Uterus (tissue), 4 donors: ENCODE measurements around the gene ATP7B. TPM values are rescaled to one million over a fixed set of nuclear protein-coding genes. Genes with fewer than 3 reads are reported as not detected.

Experiments
- DNase-seq, 2 donors: peaks; one replicate each; pipeline ENCODE4 v3.0.0-alpha.2; 2019 to 2020
- H3K27ac ChIP-seq, 2 donors: fragments of 200-600 bp; sonication (generic); 1 replicate in 1 of 2; 2 replicates in 1 of 2; pipeline ENCODE4 v1.5.1; 2016 to 2018
- H3K27me3 ChIP-seq, 2 donors: fragments of 200-600 bp; sonication (generic); one replicate each; pipeline ENCODE4 v1.5.1; 2018 to 2019; ENCODE audit warnings: control low read depth in 1 of 2
- H3K36me3 ChIP-seq, 2 donors: fragments of 200-600 bp; sonication (generic); one replicate each; pipeline ENCODE4 v1.5.1; 2019; ENCODE audit warnings: control low read depth in 1 of 2
- H3K4me1 ChIP-seq, 2 donors: fragments of 200-600 bp; sonication (generic); one replicate each; pipeline ENCODE4 v1.5.1; 2018 to 2019; ENCODE audit warnings: control low read depth in 1 of 2
- H3K4me3 ChIP-seq, 2 donors: fragments of 200-600 bp; sonication (generic); 1 replicate in 1 of 2; 2 replicates in 1 of 2; pipeline ENCODE4 v1.5.1; 2018 to 2019; ENCODE audit warnings: mild to moderate bottlenecking in 1 of 2
- H3K9me3 ChIP-seq, 2 donors: fragments of 200-600 bp; sonication (generic); one replicate each; pipeline ENCODE4 v1.5.1; 2019; ENCODE audit warnings: control low read depth in 1 of 2
- POLR2A ChIP-seq, 2 donors: fragments of 450-650 bp; IDR thresholded peaks; one replicate each; pipeline ENCODE4 v1.6.1; 2016; ENCODE audit warnings: antibody characterized with exemption in 2 of 2, mild to moderate bottlenecking in 1 of 2, moderate library complexity in 1 of 2
- intact Hi-C: fragments of 100-400 bp; cut with DNase I; formaldehyde crosslinking; loops from one replicate; pipeline ENCODE4 v1.15.1; 2023; ENCODE audit warnings: low total_unique reads
- total RNA-seq, 4 donors: library from RNA; depleted of rRNA in 3 of 4; stranded (reverse); fragments of >200 nt in 3 of 4; gene quantifications; one replicate each; pipeline versions ENCODE4 v1.1.0 to v1.2.4, GENCODE V29; 2014 to 2023
- TF ChIP-seq, protein P1 (sequence below), 4 experiments: fragments of 200-600 bp in 2 of 4; fragments of 450-650 bp in 2 of 4; sonication (generic) in 2 of 4; IDR thresholded peaks; one replicate each; pipeline ENCODE4 v1.5.1; 2016 to 2019; ENCODE audit warnings: antibody characterized with exemption in 4 of 4, mild to moderate bottlenecking in 2 of 4, moderate library complexity in 1 of 4
- donor health status: DM: yes; HTN: yes; CAD: no.

Gene ATP7B
- total RNA-seq, 4 donors from 2014 or later = 9.2 to 16.2 (median 9.9) TPM

GRCh38 chr13:52001120-52001731 is 10.0 kb downstream of the ATP7B start:
- Histone ChIP-seq H3K9me3 (no peaks in the 10 kb centered on the region), H3K4me3 (no peak overlapping the region), H3K27me3 (no peaks in the 10 kb centered on the region), H3K4me1 (no peaks in the 10 kb centered on the region), H3K27ac (no peak overlapping the region), H3K36me3 (no peaks in the 10 kb centered on the region)
- intact Hi-C loops = no loop called here
- DNase-seq = no peak
- no peak for TF ChIP-seq POLR2A (IDR thresholded peaks at IDR 0.05)
- TF ChIP-seq, protein P1, sequence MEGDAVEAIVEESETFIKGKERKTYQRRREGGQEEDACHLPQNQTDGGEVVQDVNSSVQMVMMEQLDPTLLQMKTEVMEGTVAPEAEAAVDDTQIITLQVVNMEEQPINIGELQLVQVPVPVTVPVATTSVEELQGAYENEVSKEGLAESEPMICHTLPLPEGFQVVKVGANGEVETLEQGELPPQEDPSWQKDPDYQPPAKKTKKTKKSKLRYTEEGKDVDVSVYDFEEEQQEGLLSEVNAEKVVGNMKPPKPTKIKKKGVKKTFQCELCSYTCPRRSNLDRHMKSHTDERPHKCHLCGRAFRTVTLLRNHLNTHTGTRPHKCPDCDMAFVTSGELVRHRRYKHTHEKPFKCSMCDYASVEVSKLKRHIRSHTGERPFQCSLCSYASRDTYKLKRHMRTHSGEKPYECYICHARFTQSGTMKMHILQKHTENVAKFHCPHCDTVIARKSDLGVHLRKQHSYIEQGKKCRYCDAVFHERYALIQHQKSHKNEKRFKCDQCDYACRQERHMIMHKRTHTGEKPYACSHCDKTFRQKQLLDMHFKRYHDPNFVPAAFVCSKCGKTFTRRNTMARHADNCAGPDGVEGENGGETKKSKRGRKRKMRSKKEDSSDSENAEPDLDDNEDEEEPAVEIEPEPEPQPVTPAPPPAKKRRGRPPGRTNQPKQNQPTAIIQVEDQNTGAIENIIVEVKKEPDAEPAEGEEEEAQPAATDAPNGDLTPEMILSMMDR (IDR thresholded peaks at IDR 0.05) = peak; percentile 48 to 68 (median 55)

DNA sequence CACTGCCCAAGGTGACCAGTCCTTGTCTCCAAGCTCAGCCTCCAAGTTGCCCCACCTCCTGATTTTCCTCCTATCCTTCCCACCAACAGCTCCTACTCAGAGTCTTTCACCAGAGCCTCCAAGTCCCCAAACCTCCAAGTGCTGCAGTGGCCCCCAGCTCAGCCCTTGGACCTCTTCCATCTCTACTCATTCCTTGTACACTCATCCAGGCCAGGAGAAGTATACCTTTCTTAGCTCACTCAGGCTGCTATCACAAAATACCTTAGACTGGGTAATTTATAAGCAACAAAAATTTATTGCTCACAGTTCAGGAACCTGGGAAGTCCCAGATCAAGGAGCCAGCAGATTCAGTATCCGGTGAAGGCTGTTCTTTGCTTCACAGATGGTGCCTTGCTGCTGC is 11.3 kb downstream of the ATP7B start:
- Histone ChIP-seq H3K4me1 (no peaks in the 10 kb centered on the region), H3K27me3 (no peaks in the 10 kb centered on the region), H3K9me3 (no peaks in the 10 kb centered on the region), H3K36me3 (no peaks in the 10 kb centered on the region), H3K4me3 (no peak overlapping the region), H3K27ac (no peak overlapping the region)
- TF ChIP-seq POLR2A (IDR thresholded peaks at IDR 0.05) = no peak
- TF ChIP-seq, protein P1 (IDR thresholded peaks at IDR 0.05) = no peak
- no peak for DNase-seq
- intact Hi-C loops = no loop called here

DNA sequence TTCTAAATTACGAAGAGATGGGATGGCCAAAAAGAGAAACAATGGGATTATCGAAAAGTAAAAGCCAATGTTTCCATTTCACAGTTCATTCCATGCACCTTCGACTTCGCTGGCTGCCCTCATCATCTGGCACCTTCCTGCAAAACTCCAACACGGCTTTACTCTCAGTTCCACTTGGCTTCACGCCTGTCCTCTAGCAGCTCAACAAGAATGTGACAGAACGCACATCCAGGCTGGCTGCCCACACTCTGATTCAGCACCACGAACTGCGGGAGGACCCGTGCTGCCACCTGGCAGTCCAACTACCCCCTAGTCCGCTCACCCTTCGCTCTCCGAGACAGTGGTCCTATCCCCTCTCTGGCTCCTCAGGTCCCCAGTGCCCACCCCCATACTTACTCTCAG is 11.7 kb downstream of the ATP7B start:
- Histone ChIP-seq H3K27ac (no peak overlapping the region), H3K36me3 (no peaks in the 10 kb centered on the region), H3K9me3 (no peaks in the 10 kb centered on the region), H3K27me3 (no peaks in the 10 kb centered on the region), H3K4me3 (no peak overlapping the region), H3K4me1 (no peaks in the 10 kb centered on the region)
- TF ChIP-seq POLR2A (IDR thresholded peaks at IDR 0.05) = no peak
- TF ChIP-seq, protein P1 (IDR thresholded peaks at IDR 0.05) = no peak
- no peak for DNase-seq
- intact Hi-C loops = no loop called here

GRCh38 chr13:51998723-51999509 is 12.3 kb downstream of the ATP7B start:
- Histone ChIP-seq H3K4me3 (no peak overlapping the region), H3K4me1 (no peaks in the 10 kb centered on the region), H3K9me3 (no peaks in the 10 kb centered on the region), H3K27me3 (no peaks in the 10 kb centered on the region), H3K27ac (no peak overlapping the region), H3K36me3 (no peaks in the 10 kb centered on the region)
- no peak for DNase-seq
- intact Hi-C loops = no loop called here
- TF ChIP-seq, protein P1 (IDR thresholded peaks at IDR 0.05) = no peak
- TF ChIP-seq POLR2A (IDR thresholded peaks at IDR 0.05) = no peak

GRCh38 chr13:51997641-51998330 is 13.5 kb downstream of the ATP7B start:
- no peak for TF ChIP-seq POLR2A (IDR thresholded peaks at IDR 0.05)
- TF ChIP-seq, protein P1 (IDR thresholded peaks at IDR 0.05) = no peak
- Histone ChIP-seq H3K4me1 (no peaks in the 10 kb centered on the region), H3K4me3 (no peak overlapping the region), H3K36me3 (no peaks in the 10 kb centered on the region), H3K27me3 (no peaks in the 10 kb centered on the region), H3K9me3 (no peaks in the 10 kb centered on the region), H3K27ac (no peak overlapping the region)
- DNase-seq = no peak
- intact Hi-C loops = no loop called here
